Tibial nerve (tissue), 4 donors: Measurements from ENCODE around the gene CASP12.

Experiments used
- CTCF ChIP-seq, 5 experiments: fragments of 200-600 bp in 3 of 5; fragments of 450-650 bp in 2 of 5; sonication (generic) in 3 of 5; IDR thresholded peaks; one replicate each; pipeline ENCODE4 v1.5.1; 2016 to 2019; ENCODE audit warnings: antibody characterized with exemption in 5 of 5, mild to moderate bottlenecking in 3 of 5, moderate library complexity in 2 of 5
- EP300 ChIP-seq, 2 donors: sonication (generic); formaldehyde crosslinking; IDR thresholded peaks; one replicate each; pipeline ENCODE4 v1.6.1; 2017; ENCODE audit warnings: antibody characterized with exemption in 2 of 2, mild to moderate bottlenecking in 1 of 2
- POLR2A ChIP-seq, 2 donors: fragments of 450-650 bp; IDR thresholded peaks; one replicate each; pipeline ENCODE4 v1.6.1; 2017; ENCODE audit warnings: antibody characterized with exemption in 2 of 2, mild to moderate bottlenecking in 2 of 2, moderate library complexity in 2 of 2

GRCh38 chr11:104917271-104918112, 19.2 kb upstream of the CASP12 start:
- no peak for TF ChIP-seq POLR2A (IDR thresholded peaks at IDR 0.05)
- TF ChIP-seq CTCF (IDR thresholded peaks at IDR 0.05), result no peak
- TF ChIP-seq EP300 (IDR thresholded peaks at IDR 0.05), result no peak
